Erythroblast (primary cell): ENCODE results near the gene ZNF860.

Source experiments
- GATA1 ChIP-seq: IDR thresholded peaks from 2 replicates; pipeline ENCODE4 v1.6.1; 2011; ENCODE audit warnings: low read depth, mild to moderate bottlenecking, control low read depth, low read length, moderate library complexity
- POLR2A ChIP-seq: IDR thresholded peaks from 2 replicates; pipeline ENCODE4 v1.6.1; 2011; ENCODE audit warnings: mild to moderate bottlenecking, low read length

DNA sequence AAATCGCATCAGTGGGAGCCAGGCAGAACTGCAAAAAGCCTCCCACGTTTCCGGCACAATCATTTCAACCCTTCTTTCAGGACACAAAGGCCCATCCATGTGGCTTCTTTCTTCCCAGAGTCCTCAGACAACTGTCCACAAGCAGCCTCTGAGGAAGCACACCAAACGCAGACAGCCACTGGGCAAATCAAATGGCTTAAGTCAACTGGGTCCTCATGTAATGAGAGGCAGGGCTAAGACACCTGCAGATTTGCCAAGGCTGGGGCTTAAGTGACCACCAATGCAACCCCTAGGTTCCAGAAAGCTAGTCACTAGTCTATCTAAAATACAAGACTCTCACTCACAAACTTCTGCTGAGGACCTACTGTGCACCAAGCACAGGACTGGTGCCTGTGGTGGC is 8.5 kb upstream of the ZNF860 start:
- TF ChIP-seq POLR2A (no peak), GATA1 (no peak)
